Activated CD8-positive, alpha-beta memory T cell treated with anti-CD3 and anti-CD28 coated beads for 4 hours (primary cell): ENCODE data around the gene PROSER3.
"Not testable (repeated sequence)": the region's sequence is repeated elsewhere in the genome, so short reads cannot be mapped to it uniquely, and the experiment has no call there.

ENCODE experiments used
- DNase-seq, 2 donors: peaks; one replicate each; pipeline ENCODE4 v3.0.0-alpha.2; 2020; ENCODE audit warnings: low read depth in 2 of 2

The PROSER3 gene

GRCh38 chr19:35753634-35754369, 4.2 kb upstream of the PROSER3 start:
- no peak for DNase-seq

GRCh38 chr19:35754370-35755130, 3.4 kb upstream of the PROSER3 start:
- DNase-seq: no peak

GRCh38 chr19:35755131-35755549, 2.8 kb upstream of the PROSER3 start:
- no peak for DNase-seq

- peak in 1 of 2 donors; percentile 25 for DNase-seq
Measured at GRCh38 chr19:35755550-35756376, 2.2 kb upstream of the PROSER3 start.

- DNase-seq: no peak
Measured at GRCh38 chr19:35756377-35757230, 1.4 kb upstream of the PROSER3 start, which contains the start of gene HSPB6. Gene HSPB6, minus strand, starts transcription at chr19:35757029. Its CDS starts 21 bp downstream, at chr19:35757008.

- no peak for DNase-seq
Measured at GRCh38 chr19:35757231-35757748, 686 bp upstream of the PROSER3 start.

- DNase-seq: no peak
Measured at GRCh38 chr19:35759697-35760096, 1.7 kb downstream of the PROSER3 start.

- DNase-seq: no peak
Measured at GRCh38 chr19:35760711-35761349, 2.9 kb downstream of the PROSER3 start.

GRCh38 chr19:35764432-35765315, 6.7 kb downstream of the PROSER3 start:
- DNase-seq: no peak

GRCh38 chr19:35766571-35767104, 8.7 kb downstream of the PROSER3 start:
- DNase-seq: no peak

GRCh38 chr19:35767288-35768081, 9.5 kb downstream of the PROSER3 start:
- no peak for DNase-seq

- DNase-seq: no peak
Measured at GRCh38 chr19:35768082-35768421, 10.1 kb downstream of the PROSER3 start.

GRCh38 chr19:35772362-35772761, 14.4 kb downstream of the PROSER3 start:
- not testable (repeated sequence) for DNase-seq

GRCh38 chr19:35773020-35773806, 15.2 kb downstream of the PROSER3 start:
- DNase-seq: no peak

- no peak for DNase-seq
Measured at GRCh38 chr19:35774274-35775045, 16.5 kb downstream of the PROSER3 start.

GRCh38 chr19:35775046-35775297, 17.0 kb downstream of the PROSER3 start:
- no peak for DNase-seq
